ENCODE measurements around the gene BCAR3.

DNA sequence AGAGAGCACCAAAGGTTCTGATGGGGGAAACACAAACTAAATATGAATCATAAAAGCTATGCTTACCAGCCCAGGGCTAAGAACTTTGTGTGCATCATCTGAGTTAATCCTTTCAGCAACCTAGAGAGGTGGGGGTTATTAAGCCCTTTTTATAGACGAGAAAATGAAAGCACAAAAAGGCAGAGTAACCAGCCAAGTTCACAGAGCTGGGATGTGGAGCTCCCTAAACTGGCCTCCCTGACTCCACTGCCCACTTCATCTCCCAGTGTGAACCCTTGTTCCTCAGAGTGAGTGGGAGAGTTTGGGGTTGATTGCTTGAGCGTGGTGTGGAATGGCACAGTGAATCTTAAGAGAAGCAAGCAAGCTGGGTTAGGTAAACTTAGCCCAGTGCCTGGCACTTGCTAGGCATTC, 10.8 kb upstream of the BCAR3 start:
- TF ChIP-seq, protein P1, sequence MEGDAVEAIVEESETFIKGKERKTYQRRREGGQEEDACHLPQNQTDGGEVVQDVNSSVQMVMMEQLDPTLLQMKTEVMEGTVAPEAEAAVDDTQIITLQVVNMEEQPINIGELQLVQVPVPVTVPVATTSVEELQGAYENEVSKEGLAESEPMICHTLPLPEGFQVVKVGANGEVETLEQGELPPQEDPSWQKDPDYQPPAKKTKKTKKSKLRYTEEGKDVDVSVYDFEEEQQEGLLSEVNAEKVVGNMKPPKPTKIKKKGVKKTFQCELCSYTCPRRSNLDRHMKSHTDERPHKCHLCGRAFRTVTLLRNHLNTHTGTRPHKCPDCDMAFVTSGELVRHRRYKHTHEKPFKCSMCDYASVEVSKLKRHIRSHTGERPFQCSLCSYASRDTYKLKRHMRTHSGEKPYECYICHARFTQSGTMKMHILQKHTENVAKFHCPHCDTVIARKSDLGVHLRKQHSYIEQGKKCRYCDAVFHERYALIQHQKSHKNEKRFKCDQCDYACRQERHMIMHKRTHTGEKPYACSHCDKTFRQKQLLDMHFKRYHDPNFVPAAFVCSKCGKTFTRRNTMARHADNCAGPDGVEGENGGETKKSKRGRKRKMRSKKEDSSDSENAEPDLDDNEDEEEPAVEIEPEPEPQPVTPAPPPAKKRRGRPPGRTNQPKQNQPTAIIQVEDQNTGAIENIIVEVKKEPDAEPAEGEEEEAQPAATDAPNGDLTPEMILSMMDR (IDR thresholded peaks at IDR 0.05): no peak
- no peak for TF ChIP-seq ZFX (IDR thresholded peaks at IDR 0.05; ENCODE audit: borderline replicate concordance)

Data from 22Rv1 (cell line).